ENCODE measurements around the gene POU2F2.

Gene POU2F2
- total RNA-seq = 53.8 reads per million, percentile 70 among the genes with 10 or more reads in this experiment

DNA sequence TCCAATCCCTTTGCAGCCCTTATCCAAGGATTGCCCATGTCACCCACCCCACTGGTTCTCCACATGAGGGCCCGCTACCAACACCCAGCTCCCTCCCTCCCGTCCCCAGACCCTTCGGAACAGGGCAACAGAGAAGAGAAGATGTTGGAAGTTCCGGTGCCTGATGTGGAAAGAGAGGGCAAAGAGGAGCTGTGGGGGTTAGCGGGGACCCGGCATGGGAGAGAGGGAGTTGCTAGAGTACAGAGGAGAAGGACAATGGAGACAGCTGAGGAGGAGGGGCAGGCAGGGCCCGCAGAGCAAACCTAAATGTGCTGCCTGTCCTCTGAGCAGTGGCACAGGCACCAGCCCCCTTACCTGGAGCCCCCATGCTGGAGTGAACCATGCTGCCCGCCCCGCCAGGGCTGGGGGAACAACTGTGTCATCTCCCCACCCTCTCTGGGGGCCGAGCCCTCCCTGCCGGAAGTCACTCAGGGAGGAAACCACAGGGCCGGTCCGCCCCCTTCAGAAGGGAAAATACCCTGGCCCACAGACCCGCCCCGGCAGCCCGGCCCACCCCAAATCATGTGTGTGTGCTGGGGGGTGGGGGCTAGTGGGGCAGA lies at the start of gene POU2F2:
TSS of gene POU2F2 (minus strand) at position 417 of the 599 bp plus-strand sequence. CDS start at position 382, 35 bp downstream.
- DNase-seq = peak; percentile 85

DNA sequence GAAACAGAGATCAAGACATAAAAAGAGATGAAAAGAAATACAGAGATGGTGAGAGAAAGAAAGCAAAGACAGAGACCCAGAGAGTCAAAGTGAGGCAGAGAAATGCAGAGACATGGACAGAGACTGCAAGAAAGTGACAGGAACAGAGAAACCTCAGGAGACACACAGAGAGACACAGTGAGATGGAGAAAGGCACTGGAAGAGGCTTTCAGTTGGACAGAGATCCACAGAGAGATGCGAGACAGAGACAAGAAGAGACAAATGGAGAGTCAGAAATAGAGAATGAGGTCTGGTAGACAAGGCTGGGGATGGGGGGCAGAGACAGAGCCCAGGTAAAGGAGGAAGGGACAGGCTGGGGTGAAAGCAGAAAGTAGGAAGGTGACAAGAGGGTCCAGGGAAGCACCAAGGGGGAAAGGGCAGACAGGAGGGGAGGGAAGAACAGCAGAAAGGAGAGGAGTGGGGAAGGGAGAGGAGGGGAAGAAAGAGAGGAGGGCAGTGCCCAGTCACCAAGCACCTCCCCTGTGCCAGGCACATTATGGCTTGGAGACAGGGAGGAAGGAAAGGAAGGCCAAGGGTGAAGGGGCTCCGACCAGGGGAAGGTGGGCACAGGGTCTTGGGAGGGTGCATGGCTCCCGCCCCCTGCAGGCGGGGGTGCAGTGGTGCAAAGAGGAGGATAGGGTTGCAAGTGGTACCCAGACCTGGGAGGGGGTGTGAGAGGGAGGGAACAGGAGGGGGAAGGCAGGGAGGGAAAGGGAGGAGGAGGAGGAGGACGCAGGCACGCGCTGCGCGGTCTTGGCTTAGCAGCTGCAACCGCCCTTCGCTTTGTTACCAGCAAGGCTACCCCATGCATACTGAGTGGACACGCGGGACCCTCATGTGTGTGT lies 46.8 kb upstream of the POU2F2 start:
- no peak for DNase-seq

GRCh38 chr19:42177686-42178019 lies 45.4 kb upstream of the POU2F2 start:
- no peak for DNase-seq

GRCh38 chr19:42176990-42177685 lies 44.9 kb upstream of the POU2F2 start:
- DNase-seq = peak; percentile 69

DNA sequence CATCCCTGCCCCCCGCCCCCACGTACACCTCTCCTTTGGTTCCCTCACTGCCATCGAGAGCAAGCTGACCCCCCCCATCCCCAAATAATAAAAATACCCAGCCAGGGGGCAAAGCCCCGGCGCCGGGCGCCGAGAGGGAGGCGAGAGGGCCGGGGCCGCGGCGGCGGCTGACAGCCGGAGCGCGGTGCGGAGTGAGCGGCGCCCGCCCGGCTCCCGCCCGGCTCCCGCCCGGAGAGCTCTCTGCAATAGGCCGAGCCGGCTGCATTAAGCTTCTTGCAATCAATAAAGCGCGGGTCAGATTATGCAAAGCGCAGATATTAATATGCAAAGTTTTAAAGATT lies 44.4 kb upstream of the POU2F2 start:
- DNase-seq = no peak

DNA sequence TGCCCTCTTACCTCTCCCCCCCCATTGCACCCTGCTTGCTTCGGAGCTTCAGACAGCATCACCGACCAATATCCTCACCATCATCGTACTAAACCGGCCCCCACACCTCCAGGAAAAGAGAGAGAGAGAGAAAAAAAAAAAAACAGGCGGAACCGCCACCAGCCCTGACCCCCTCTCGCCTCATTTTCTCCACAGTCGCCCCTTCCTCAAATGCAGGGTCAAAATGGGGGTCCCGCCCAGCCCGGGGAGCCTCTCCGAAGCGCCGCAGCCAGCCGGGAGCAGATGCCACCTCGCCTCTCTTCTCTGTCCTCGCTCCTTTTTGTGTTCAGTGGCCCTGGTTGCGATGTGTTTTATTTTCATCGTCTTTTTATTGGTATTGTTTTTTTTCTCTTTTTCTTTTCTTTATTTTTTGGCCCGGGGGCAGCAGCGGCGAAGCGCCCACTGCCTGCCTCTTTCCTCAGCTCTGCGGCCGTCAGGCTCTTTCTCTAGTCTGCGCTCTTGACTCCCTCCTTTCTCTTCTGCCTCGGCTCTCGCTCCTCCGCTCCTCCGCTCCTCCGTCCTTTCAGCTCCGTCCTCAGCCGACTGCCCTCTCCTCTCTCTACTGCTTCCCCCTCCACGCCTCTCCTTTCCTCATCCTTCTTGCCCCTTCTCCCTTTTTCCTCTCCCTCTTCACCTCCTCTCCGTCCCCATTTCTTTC lies 43.9 kb upstream of the POU2F2 start:
- DNase-seq = no peak

GRCh38 chr19:42174958-42175734 lies 42.9 kb upstream of the POU2F2 start:
- no peak for DNase-seq

GRCh38 chr19:42174188-42174587 lies 41.9 kb upstream of the POU2F2 start:
- DNase-seq = no peak

- DNase-seq = no peak
Observed at GRCh38 chr19:42173695-42174094, 41.4 kb upstream of the POU2F2 start.

DNA sequence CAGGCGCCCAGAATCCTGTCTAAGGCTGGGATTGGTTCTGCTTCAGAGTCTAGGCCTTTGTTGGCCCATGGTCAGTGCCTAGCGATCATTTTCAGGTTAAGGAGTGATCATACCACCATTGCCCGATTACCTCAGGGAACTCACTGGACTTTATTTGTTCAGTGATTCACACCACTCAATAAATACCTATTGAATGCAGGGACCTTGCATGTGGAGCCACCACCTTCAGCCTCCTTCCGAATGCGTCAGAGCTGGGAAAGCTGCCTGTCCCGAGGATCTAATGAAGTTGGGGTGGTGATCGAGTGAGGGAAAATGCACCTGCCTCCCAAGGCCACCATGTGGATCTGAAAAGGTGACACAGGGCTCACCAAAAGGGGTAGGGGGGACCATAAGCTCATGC lies 40.0 kb upstream of the POU2F2 start:
- DNase-seq = no peak

GRCh38 chr19:42170715-42171114 lies 38.5 kb upstream of the POU2F2 start:
- no peak for DNase-seq

- no peak for DNase-seq
Observed at GRCh38 chr19:42169486-42170413, 37.5 kb upstream of the POU2F2 start.

GRCh38 chr19:42168206-42168605 lies 36.0 kb upstream of the POU2F2 start:
- DNase-seq = no peak

GRCh38 chr19:42166316-42166715 lies 34.1 kb upstream of the POU2F2 start:
- no peak for DNase-seq

- no peak for DNase-seq
Observed at GRCh38 chr19:42165146-42165545, 32.9 kb upstream of the POU2F2 start.

GRCh38 chr19:42161616-42162263 lies 29.5 kb upstream of the POU2F2 start:
- no peak for DNase-seq

DNA sequence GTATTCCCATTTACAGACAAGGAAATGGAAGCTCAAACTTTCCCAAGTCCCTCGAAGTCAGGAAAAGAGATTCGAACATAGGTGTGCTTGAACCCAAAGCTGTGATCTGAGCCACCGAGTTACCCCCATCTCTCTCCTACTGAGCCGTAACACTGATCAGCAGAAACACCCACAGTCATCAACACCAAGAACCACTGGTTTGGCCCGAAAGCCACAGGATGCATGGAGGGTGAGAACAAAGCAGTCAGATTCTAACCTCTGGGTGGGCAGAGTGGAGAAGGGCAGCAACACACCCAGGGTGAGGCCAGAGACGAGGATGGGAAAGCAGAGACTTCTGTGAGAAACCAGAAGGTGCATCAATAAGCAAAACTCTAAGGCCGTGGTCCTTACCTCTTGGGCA lies 27.7 kb upstream of the POU2F2 start:
- DNase-seq = no peak

DNA sequence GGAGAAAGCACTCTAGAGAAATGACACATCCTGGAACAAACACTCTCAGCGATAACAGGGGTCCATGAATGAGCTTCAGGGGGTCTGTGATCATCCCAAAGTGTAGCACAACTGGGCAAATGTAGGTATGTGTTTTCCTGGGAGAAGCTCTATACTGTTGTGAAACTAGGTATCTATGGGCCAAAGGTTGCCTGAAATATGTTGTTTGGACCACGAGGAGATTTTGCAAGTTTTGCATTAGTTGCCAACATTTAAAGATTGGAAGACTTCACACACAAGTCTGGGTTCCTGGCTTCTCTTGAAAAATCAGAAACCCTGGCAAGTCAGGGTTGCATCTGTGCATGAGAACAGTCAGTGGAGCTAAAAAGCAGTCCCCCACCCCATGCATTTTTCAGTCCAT lies 26.7 kb upstream of the POU2F2 start:
- no peak for DNase-seq

- DNase-seq = no peak
Observed at GRCh38 chr19:42156571-42156970, 24.3 kb upstream of the POU2F2 start.

- no peak for DNase-seq
Observed at GRCh38 chr19:42155796-42156195, 23.6 kb upstream of the POU2F2 start.

Data from effector CD4-positive, alpha-beta T cell (primary cell).